GM23338 (cell line): ENCODE results near the gene PDSS1. TPM values are rescaled to one million over a fixed set of nuclear protein-coding genes. Genes with fewer than 3 reads are reported as not detected.

Source experiments
- ATAC-seq: fragments of 200-7000 bp; cut with Tn5 transposase; 3 replicates; pipeline ENCODE4 v1.9.1; 2020
- DNase-seq: peaks from one replicate; pipeline ENCODE4 v3.0.0-alpha.2; 2015; ENCODE audit warnings: low spot score
- H2AFZ ChIP-seq: fragments of 200-600 bp; sonication (generic); 2 replicates; pipeline ENCODE4 v1.8.0; 2016; ENCODE audit warnings: antibody characterized with exemption, mild to moderate bottlenecking, moderate library complexity
- H3F3A ChIP-seq: fragments of 200-600 bp; sonication (generic); replicated peaks from 2 replicates; pipeline ENCODE4 v1.8.0; 2017; ENCODE audit warnings: antibody characterized with exemption, mixed run types, low read depth
- H3K27ac ChIP-seq: fragments of 200-600 bp; sonication (generic); 2 replicates; pipeline ENCODE4 v1.6.1; 2016; ENCODE audit warnings: low read depth
- H3K27me3 ChIP-seq: fragments of 200-600 bp; sonication (generic); 2 replicates; pipeline ENCODE4 v1.8.0; 2016; ENCODE audit warnings: mild to moderate bottlenecking, mixed run types, moderate library complexity; ENCODE audit not compliant: insufficient read depth
- H3K36me3 ChIP-seq: fragments of 200-600 bp; sonication (generic); 2 replicates; pipeline ENCODE4 v1.8.0; 2016; ENCODE audit warnings: mild to moderate bottlenecking; ENCODE audit not compliant: insufficient read depth
- H3K4me1 ChIP-seq: fragments of 200-600 bp; sonication (generic); 2 replicates; pipeline ENCODE4 v1.8.0; 2016; ENCODE audit warnings: mild to moderate bottlenecking, moderate library complexity; ENCODE audit not compliant: insufficient read depth
- H3K4me2 ChIP-seq: fragments of 200-600 bp; sonication (generic); 2 replicates; pipeline ENCODE4 v1.7.1; 2017; ENCODE audit warnings: mixed run types
- H3K4me3 ChIP-seq: fragments of 200-600 bp; sonication (generic); 2 replicates; pipeline ENCODE4 v1.6.1; 2016; ENCODE audit warnings: mixed run types
- H3K79me2 ChIP-seq: fragments of 200-600 bp; sonication (generic); replicated peaks from 2 replicates; pipeline ENCODE4 v1.8.0; 2017; ENCODE audit warnings: mild to moderate bottlenecking; ENCODE audit not compliant: insufficient read depth
- H3K9me2 ChIP-seq: fragments of 200-600 bp; sonication (generic); 2 replicates; pipeline ENCODE4 v1.8.0; 2017; ENCODE audit not compliant: insufficient read depth
- H4K20me1 ChIP-seq: fragments of 200-600 bp; sonication (generic); replicated peaks from 2 replicates; pipeline ENCODE4 v1.8.0; 2017; ENCODE audit warnings: mild to moderate bottlenecking; ENCODE audit not compliant: insufficient read depth
- H3K27ac Mint-ChIP-seq: 2 replicates; pipeline ENCODE4 v1.8.0; 2020; ENCODE audit warnings: inconsistent platforms, mild to moderate bottlenecking, moderate library complexity, mixed read lengths
- H3K27me3 Mint-ChIP-seq: 3 replicates; pipeline ENCODE4 v1.8.0; 2022; ENCODE audit warnings: low read depth, mild to moderate bottlenecking, moderate library complexity, mixed read lengths, inconsistent platforms; ENCODE audit not compliant: insufficient read depth, poor library complexity
- H3K36me3 Mint-ChIP-seq: 3 replicates; pipeline ENCODE4 v1.8.0; 2021; ENCODE audit warnings: low read depth, mild to moderate bottlenecking, inconsistent platforms, moderate library complexity, mixed read lengths
- H3K4me1 Mint-ChIP-seq: 3 replicates; pipeline ENCODE4 v1.8.0; 2020; ENCODE audit warnings: mild to moderate bottlenecking, inconsistent platforms, mixed read lengths
- H3K4me3 Mint-ChIP-seq: 3 replicates; pipeline ENCODE4 v1.8.0; 2021; ENCODE audit warnings: moderate library complexity, mild to moderate bottlenecking, inconsistent platforms, mixed read lengths
- H3K9me3 Mint-ChIP-seq: 3 replicates; pipeline ENCODE4 v1.8.0; 2020; ENCODE audit warnings: moderate library complexity, mild to moderate bottlenecking, inconsistent platforms, mixed read lengths
- EZH2 ChIP-seq: fragments of 200-600 bp; sonication (generic); IDR thresholded peaks from one replicate; pipeline ENCODE4 v1.8.0; 2017; ENCODE audit warnings: antibody characterized with exemption, mild to moderate bottlenecking, low read depth; ENCODE audit not compliant: unreplicated experiment
- EZH2phosphoT487 ChIP-seq: fragments of 200-600 bp; sonication (generic); IDR thresholded peaks from one replicate; pipeline ENCODE4 v1.8.1; 2018; ENCODE audit warnings: antibody characterized with exemption; ENCODE audit not compliant: unreplicated experiment
- JUNB ChIP-seq: IDR thresholded peaks from one replicate; pipeline ENCODE4 v1.6.1; 2016; ENCODE audit warnings: antibody characterized with exemption; ENCODE audit not compliant: unreplicated experiment
- POLR2AphosphoS5 ChIP-seq: IDR thresholded peaks from 2 replicates; pipeline ENCODE4 v1.6.1; 2016; ENCODE audit warnings: antibody characterized with exemption, low read depth
- polyA plus RNA-seq: library from polyadenylated mRNA; unstranded; fragments of >200 nt; fragmentation: Nextera tagmentation; extraction: Ambion mirVana; gene quantifications from 2 replicates; pipeline ENCODE4 v1.2.1, GENCODE V29; 2016
- total RNA-seq: library from RNA; depleted of rRNA; stranded (reverse); fragments of >200 nt; shearing (Covaris generic); gene quantifications from 2 replicates; pipeline ENCODE4 v1.2.3, GENCODE V29; 2014
- TF ChIP-seq, protein P1 (sequence below): IDR thresholded peaks from one replicate; pipeline ENCODE4 v1.6.1; 2018; ENCODE audit warnings: antibody characterized with exemption; ENCODE audit not compliant: unreplicated experiment
- TF ChIP-seq, protein P2 (sequence below), 2 experiments: fragments of 200-600 bp in 1 of 2; sonication (generic) in 1 of 2; conservative IDR thresholded peaks; 2 replicates each; pipeline versions ENCODE4 v1.5.1 to v1.6.1; 2016 to 2017; ENCODE audit warnings: antibody characterized with exemption in 2 of 2, low read depth in 2 of 2, mild to moderate bottlenecking in 2 of 2, moderate library complexity in 1 of 2
- TF ChIP-seq, protein P3 (sequence below): IDR thresholded peaks from 2 replicates; pipeline ENCODE4 v1.6.1; 2016; ENCODE audit warnings: antibody characterized with exemption

The PDSS1 gene
- total and polyA plus RNA-seq, 2 experiments from 2014 or later = 21.5 to 26.2 TPM

DNA sequence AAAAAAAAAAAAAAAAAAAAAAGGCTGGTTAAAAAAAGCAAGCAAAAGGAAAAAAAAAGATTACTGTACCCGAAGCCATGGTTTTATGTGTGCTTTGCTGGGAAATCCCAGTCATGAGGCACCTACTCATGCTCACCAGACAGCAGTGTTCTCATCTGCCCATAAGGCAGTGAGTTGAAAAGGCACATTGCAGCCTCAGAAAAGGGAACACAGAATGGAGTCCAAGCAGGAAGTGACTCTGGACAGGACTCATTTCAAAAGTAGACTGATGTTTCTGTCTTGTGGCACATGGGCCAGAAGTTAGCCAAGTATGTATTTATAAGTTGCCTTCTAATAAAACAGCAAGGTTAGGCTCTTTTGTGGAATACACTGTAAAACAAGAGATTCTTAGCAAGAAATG, 40.2 kb downstream of the PDSS1 start (continued):
- TF ChIP-seq, protein P1, sequence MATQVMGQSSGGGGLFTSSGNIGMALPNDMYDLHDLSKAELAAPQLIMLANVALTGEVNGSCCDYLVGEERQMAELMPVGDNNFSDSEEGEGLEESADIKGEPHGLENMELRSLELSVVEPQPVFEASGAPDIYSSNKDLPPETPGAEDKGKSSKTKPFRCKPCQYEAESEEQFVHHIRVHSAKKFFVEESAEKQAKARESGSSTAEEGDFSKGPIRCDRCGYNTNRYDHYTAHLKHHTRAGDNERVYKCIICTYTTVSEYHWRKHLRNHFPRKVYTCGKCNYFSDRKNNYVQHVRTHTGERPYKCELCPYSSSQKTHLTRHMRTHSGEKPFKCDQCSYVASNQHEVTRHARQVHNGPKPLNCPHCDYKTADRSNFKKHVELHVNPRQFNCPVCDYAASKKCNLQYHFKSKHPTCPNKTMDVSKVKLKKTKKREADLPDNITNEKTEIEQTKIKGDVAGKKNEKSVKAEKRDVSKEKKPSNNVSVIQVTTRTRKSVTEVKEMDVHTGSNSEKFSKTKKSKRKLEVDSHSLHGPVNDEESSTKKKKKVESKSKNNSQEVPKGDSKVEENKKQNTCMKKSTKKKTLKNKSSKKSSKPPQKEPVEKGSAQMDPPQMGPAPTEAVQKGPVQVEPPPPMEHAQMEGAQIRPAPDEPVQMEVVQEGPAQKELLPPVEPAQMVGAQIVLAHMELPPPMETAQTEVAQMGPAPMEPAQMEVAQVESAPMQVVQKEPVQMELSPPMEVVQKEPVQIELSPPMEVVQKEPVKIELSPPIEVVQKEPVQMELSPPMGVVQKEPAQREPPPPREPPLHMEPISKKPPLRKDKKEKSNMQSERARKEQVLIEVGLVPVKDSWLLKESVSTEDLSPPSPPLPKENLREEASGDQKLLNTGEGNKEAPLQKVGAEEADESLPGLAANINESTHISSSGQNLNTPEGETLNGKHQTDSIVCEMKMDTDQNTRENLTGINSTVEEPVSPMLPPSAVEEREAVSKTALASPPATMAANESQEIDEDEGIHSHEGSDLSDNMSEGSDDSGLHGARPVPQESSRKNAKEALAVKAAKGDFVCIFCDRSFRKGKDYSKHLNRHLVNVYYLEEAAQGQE = no peak
- TF ChIP-seq JUNB = no peak

DNA sequence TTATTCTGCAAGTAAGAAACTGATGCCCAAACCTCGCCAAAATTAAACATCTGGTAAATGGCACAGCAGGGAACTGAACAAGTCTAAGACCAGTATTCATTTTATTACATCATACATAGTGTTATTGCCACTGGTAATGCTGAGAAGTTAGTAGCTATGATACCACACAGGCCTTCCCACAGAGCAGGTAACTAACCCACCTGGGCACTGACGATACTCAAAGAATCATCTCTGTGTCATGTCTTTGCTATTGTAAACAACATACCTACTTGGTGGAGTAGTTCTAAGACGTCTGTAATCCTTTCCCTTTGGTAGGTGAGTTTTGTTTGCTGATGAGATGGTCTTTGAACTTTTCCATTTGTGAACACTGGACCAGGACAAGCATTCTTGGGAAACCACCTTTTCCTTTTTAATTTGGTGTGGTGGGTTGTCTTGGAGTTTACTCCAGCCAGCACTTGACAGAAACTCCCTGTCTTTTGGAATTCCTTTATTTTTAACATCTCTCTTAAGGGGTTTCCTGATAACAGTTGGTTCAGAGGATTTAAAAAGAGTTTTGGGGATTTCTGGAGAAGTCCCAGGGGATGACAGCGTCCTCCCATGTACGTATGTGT, 40.9 kb downstream of the PDSS1 start:
- Histone ChIP-seq H3F3A (no peaks in the 10 kb centered on the region), H3K27ac (no peak overlapping the region), H3K36me3 (peaks cover 15% of the 10 kb centered on the region), H3K4me3 (no peak overlapping the region), H2AFZ (no peak overlapping the region), H3K9me2 (no peaks in the 10 kb centered on the region), H4K20me1 (no peaks in the 10 kb centered on the region; the same call in 1 of the 2 replicates), H3K79me2 (no peaks in the 10 kb centered on the region), H3K4me1 (no peaks in the 10 kb centered on the region), H3K4me2 (no peak overlapping the region), H3K27me3 (no peaks in the 10 kb centered on the region)
- Mint-ChIP-seq H3K27ac (no peak overlapping the region), H3K36me3 (peaks cover 75% of the 10 kb centered on the region), H3K4me3 (no peak overlapping the region), H3K4me1 (peaks cover 17% of the 10 kb centered on the region), H3K27me3 (peaks cover 3% of the 10 kb centered on the region), H3K9me3 (no peaks in the 10 kb centered on the region)
- ATAC-seq (no peak), DNase-seq (no peak)
- TF ChIP-seq POLR2AphosphoS5 = no peak
- no peak for TF ChIP-seq JUNB
- TF ChIP-seq EZH2 = no peak
- TF ChIP-seq, protein P2, sequence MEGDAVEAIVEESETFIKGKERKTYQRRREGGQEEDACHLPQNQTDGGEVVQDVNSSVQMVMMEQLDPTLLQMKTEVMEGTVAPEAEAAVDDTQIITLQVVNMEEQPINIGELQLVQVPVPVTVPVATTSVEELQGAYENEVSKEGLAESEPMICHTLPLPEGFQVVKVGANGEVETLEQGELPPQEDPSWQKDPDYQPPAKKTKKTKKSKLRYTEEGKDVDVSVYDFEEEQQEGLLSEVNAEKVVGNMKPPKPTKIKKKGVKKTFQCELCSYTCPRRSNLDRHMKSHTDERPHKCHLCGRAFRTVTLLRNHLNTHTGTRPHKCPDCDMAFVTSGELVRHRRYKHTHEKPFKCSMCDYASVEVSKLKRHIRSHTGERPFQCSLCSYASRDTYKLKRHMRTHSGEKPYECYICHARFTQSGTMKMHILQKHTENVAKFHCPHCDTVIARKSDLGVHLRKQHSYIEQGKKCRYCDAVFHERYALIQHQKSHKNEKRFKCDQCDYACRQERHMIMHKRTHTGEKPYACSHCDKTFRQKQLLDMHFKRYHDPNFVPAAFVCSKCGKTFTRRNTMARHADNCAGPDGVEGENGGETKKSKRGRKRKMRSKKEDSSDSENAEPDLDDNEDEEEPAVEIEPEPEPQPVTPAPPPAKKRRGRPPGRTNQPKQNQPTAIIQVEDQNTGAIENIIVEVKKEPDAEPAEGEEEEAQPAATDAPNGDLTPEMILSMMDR (conservative IDR thresholded peaks at IDR 0.05; ENCODE audit: low read depth in 2 of 2) = no peak
- no peak for TF ChIP-seq EZH2phosphoT487
- TF ChIP-seq, protein P1 = no peak
- TF ChIP-seq, protein P3, sequence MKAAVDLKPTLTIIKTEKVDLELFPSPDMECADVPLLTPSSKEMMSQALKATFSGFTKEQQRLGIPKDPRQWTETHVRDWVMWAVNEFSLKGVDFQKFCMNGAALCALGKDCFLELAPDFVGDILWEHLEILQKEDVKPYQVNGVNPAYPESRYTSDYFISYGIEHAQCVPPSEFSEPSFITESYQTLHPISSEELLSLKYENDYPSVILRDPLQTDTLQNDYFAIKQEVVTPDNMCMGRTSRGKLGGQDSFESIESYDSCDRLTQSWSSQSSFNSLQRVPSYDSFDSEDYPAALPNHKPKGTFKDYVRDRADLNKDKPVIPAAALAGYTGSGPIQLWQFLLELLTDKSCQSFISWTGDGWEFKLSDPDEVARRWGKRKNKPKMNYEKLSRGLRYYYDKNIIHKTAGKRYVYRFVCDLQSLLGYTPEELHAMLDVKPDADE = no peak
